ENCODE measurements around the gene OSGEPL1. TPM values are rescaled to one million over a fixed set of nuclear protein-coding genes. Genes with fewer than 3 reads are reported as not detected.

Gene OSGEPL1
- total RNA-seq, 1 experiment from 2014 or later = 12.6 TPM

GRCh38 chr2:189698020-189698887 lies 64.3 kb downstream of the OSGEPL1 start:
- no peaks in the 10 kb centered on the region for H3K4me1 ChIP-seq (ENCODE audit: insufficient read depth, low read length)
- no peaks in the 10 kb centered on the region for H3K27me3 ChIP-seq (ENCODE audit: low read length)
- no peaks in the 10 kb centered on the region for H4K20me1 ChIP-seq (ENCODE audit: low read length)
- H3F3A ChIP-seq (ENCODE audit: low read length, unreplicated experiment) = no peaks in the 10 kb centered on the region
- POLR2A ChIA-PET (ENCODE audit: unreplicated experiment) = no interaction called here
- H3K79me2 ChIP-seq (ENCODE audit: low read length) = no peaks in the 10 kb centered on the region
- H3K4me2 ChIP-seq (ENCODE audit: low read length) = peak overlapping the region; percentile 15; the same call in 1 of the 2 replicates
- no peaks in the 10 kb centered on the region for H3K9me2 ChIP-seq (replicated peaks; ENCODE audit: low read length)
- H2AFZ ChIP-seq (ENCODE audit: low read length) = peak overlapping the region; percentile 47; the same call in 1 of the 2 replicates
- no peak overlapping the region for H3K4me3 ChIP-seq (ENCODE audit: low read length)
- BruUV-seq (replicated peaks) = no TSS peak
- no peaks in the 10 kb centered on the region for H3K9me3 ChIP-seq (ENCODE audit: low read length)
- H3K36me3 ChIP-seq (ENCODE audit: low read depth, low read length) = no peaks in the 10 kb centered on the region
- intact Hi-C loops (cut with micrococcal nuclease) = loop anchor here (1.0 kb wide), 2 partner anchors 24 to 37 kb away; partner anchors contain the start of genes ANKAR and ASNSD1
- CTCF ChIA-PET = interaction anchor here (1.0 kb wide), 1 partner anchor 38 kb away, joined by 5 read pairs; no protein-coding TSS in a partner anchor
- no peak overlapping the region for H3K9ac ChIP-seq (ENCODE audit: low read length)
- TF ChIP-seq EZH2phosphoT487 (IDR thresholded peaks at IDR 0.05; ENCODE audit: borderline replicate concordance, low read length) = no peak
- peak; percentile 56 for TF ChIP-seq CTCF (conservative IDR thresholded peaks at IDR 0.05; ENCODE audit: low read depth, low read length)
- DNase-seq (peak; percentile 68), ATAC-seq (peak; percentile 57; the same call in 1 of the 2 replicates)
- H3K27ac ChIP-seq (ENCODE audit: low read length) = no peak overlapping the region

Other genes with a start within 250 kb of the OSGEPL1 start
- gene SLC40A1, start 182.0 kb downstream of the OSGEPL1 start, total RNA-seq (2014; rRNA removed) = 1.7 and 13.4 TPM in 2 replicates
- 33.7 and 48.3 TPM in 2 replicates for gene ASNSD1, start 101.3 kb downstream of the OSGEPL1 start, total RNA-seq (2014; rRNA removed)
- gene ANKAR, start 88.1 kb downstream of the OSGEPL1 start, total RNA-seq (2014; rRNA removed) = 3.5 and 6.6 TPM in 2 replicates
- gene ORMDL1, start 21.5 kb upstream of the OSGEPL1 start, total RNA-seq (2014; rRNA removed) = 44.6 and 64.5 TPM in 2 replicates
- 13.8 and 15.1 TPM in 2 replicates for gene PMS1, start 21.7 kb upstream of the OSGEPL1 start, total RNA-seq (2014; rRNA removed)

Measured in PC-3 (cell line).